CD8-positive, alpha-beta memory T cell (primary cell): ENCODE measurements around the gene SSPN. TPM values are rescaled to one million over a fixed set of nuclear protein-coding genes. Genes with fewer than 3 reads are reported as not detected.

ENCODE experiments used
- CTCF ChIA-PET: fragments of 350-600 bp; sonication (Branson Sonifier 250); formaldehyde crosslinking; loops from one replicate; lab custom pipeline; 2021; ENCODE audit warnings: antibody characterized with exemption; lab: Charles Lee
- POLR2A ChIA-PET: fragments of 350-600 bp; sonication (Branson Sonifier 250); formaldehyde crosslinking; loops from one replicate; lab custom pipeline; 2021; ENCODE audit warnings: antibody characterized with exemption; lab: Charles Lee
- DNase-seq, 5 donors: peaks; one replicate each; pipeline versions ENCODE4 v3.0.0 to v3.0.0-alpha.2; 2020 to 2022; ENCODE audit warnings: mixed read lengths in 1 of 5
- H3K27ac ChIP-seq: one replicate; pipeline ENCODE4 v1.7.0; 2013; ENCODE audit warnings: low read depth, mild to moderate bottlenecking, low read length, moderate library complexity
- H3K27me3 ChIP-seq: 2 replicates; pipeline ENCODE4 v1.7.0; 2013; ENCODE audit warnings: low read length, mild to moderate bottlenecking; ENCODE audit not compliant: insufficient read depth, poor library complexity, severe bottlenecking
- H3K36me3 ChIP-seq: 2 replicates; pipeline ENCODE4 v1.7.0; 2013; ENCODE audit warnings: mild to moderate bottlenecking, low read length, moderate library complexity; ENCODE audit not compliant: insufficient read depth
- H3K4me1 ChIP-seq: 2 replicates; pipeline ENCODE4 v1.7.0; 2013; ENCODE audit warnings: mild to moderate bottlenecking, low read length, moderate library complexity; ENCODE audit not compliant: insufficient read depth
- H3K4me3 ChIP-seq: 2 replicates; pipeline ENCODE4 v1.7.0; 2013; ENCODE audit warnings: mild to moderate bottlenecking, low read length
- H3K9me3 ChIP-seq: 2 replicates; pipeline ENCODE4 v1.7.0; 2013; ENCODE audit warnings: mild to moderate bottlenecking, low read length
- H3K27ac Mint-ChIP-seq, 8 donors: one replicate each; pipeline ENCODE4 v1.8.0; 2020 to 2021; ENCODE audit warnings: mixed read lengths in 8 of 8, mild to moderate bottlenecking in 6 of 8, inconsistent platforms in 3 of 8, moderate library complexity in 3 of 8
- H3K27me3 Mint-ChIP-seq, 2 donors: one replicate each; pipeline ENCODE4 v1.8.0; 2020 to 2021; ENCODE audit warnings: mixed read lengths in 2 of 2, mild to moderate bottlenecking in 1 of 2, moderate library complexity in 1 of 2
- H3K36me3 Mint-ChIP-seq, 3 donors: one replicate each; pipeline ENCODE4 v1.8.0; 2020 to 2021; ENCODE audit warnings: mixed read lengths in 3 of 3, inconsistent platforms in 1 of 3, mild to moderate bottlenecking in 1 of 3
- H3K4me1 Mint-ChIP-seq, 3 donors: one replicate each; pipeline ENCODE4 v1.8.0; 2020 to 2021; ENCODE audit warnings: mixed read lengths in 3 of 3, inconsistent platforms in 1 of 3, mild to moderate bottlenecking in 1 of 3
- H3K4me3 Mint-ChIP-seq, 7 donors: one replicate each; pipeline ENCODE4 v1.8.0; 2020 to 2021; ENCODE audit warnings: mixed read lengths in 7 of 7, mild to moderate bottlenecking in 6 of 7, moderate library complexity in 4 of 7, inconsistent platforms in 2 of 7
- H3K9me3 Mint-ChIP-seq, 5 donors: one replicate each; pipeline ENCODE4 v1.8.0; 2020 to 2022; ENCODE audit warnings: mixed read lengths in 5 of 5, mild to moderate bottlenecking in 3 of 5, moderate library complexity in 2 of 5, inconsistent platforms in 1 of 5
- polyA plus RNA-seq: library from polyadenylated mRNA; unstranded; fragments of 300-500 nt; fragmentation: Illumina TruSeq; gene quantifications from one replicate; pipeline ENCODE4 v1.2.3, GENCODE V29; 2021
- total RNA-seq, 2 experiments: library from RNA; stranded (reverse); gene quantifications; one replicate each; pipeline ENCODE4 v1.2.3, GENCODE V29; 2021

Gene SSPN
- total and polyA plus RNA-seq, 3 experiments from 2014 or later: not detected

- Histone ChIP-seq H3K4me1 (no peaks in the 10 kb centered on the region), H3K27ac (peak overlapping the region; percentile 57), H3K27me3 (no peaks in the 10 kb centered on the region), H3K36me3 (no peaks in the 10 kb centered on the region), H3K4me3 (no peak overlapping the region), H3K9me3 (no peaks in the 10 kb centered on the region)
- DNase-seq: no peak
- H3K4me1 Mint-ChIP-seq: no peaks in the 10 kb centered on the region
- no peak overlapping the region for H3K27ac Mint-ChIP-seq
- ChIA-PET POLR2A (no interaction called here), CTCF (interaction anchor here (1.7 kb wide), 1 partner anchor 10 kb away, joined by 4 read pairs; no protein-coding TSS in a partner anchor)
- H3K4me3 Mint-ChIP-seq: no peak overlapping the region
- no peaks in the 10 kb centered on the region for H3K27me3 Mint-ChIP-seq
- H3K36me3 Mint-ChIP-seq: no peaks in the 10 kb centered on the region
- H3K9me3 Mint-ChIP-seq: no peaks in the 10 kb centered on the region
Measured at GRCh38 chr12:26275313-26276131, 80.1 kb downstream of the SSPN start.

DNA sequence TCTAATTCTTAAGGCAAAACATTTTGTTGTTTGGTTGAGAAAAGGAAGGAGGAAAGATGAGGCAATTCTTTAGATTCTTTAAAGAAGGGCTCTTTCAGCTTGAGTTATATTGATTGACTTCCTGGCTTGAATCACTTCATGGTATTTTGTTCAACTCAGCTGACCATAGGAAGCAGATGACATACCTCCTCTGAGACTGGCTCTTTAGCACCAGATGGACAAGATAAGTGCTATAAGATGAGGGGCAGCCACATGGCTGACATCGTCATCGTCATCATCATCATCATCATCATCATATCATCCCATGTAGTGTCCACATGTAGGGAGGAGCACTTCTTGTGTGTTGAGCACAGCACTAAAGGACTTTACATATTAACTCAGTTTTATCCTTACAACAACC, 81.3 kb downstream of the SSPN start:
- Histone ChIP-seq H3K4me1 (no peaks in the 10 kb centered on the region), H3K27ac (no peak overlapping the region), H3K4me3 (no peak overlapping the region), H3K27me3 (no peaks in the 10 kb centered on the region), H3K9me3 (no peaks in the 10 kb centered on the region), H3K36me3 (no peaks in the 10 kb centered on the region)
- Mint-ChIP-seq H3K27me3 (no peaks in the 10 kb centered on the region), H3K4me3 (no peak overlapping the region), H3K9me3 (no peaks in the 10 kb centered on the region), H3K36me3 (no peaks in the 10 kb centered on the region), H3K27ac (no peak overlapping the region), H3K4me1 (no peaks in the 10 kb centered on the region)
- ChIA-PET POLR2A (no interaction called here), CTCF (interaction anchor here (1.1 kb wide), 1 partner anchor 8 kb away, joined by 3 read pairs; no protein-coding TSS in a partner anchor)
- no peak for DNase-seq

- no peak overlapping the region for H3K4me3 ChIP-seq
- Mint-ChIP-seq H3K4me3 (no peak overlapping the region), H3K36me3 (no peaks in the 10 kb centered on the region), H3K27ac (no peak overlapping the region), H3K9me3 (no peaks in the 10 kb centered on the region), H3K4me1 (peaks cover 0 to 5% (median 0%) of the 10 kb centered on the region in 3 donors), H3K27me3 (no peaks in the 10 kb centered on the region)
- no peaks in the 10 kb centered on the region for H3K27me3 ChIP-seq
- H3K36me3 ChIP-seq: no peaks in the 10 kb centered on the region
- no peak overlapping the region for H3K27ac ChIP-seq
- DNase-seq: no peak
- H3K9me3 ChIP-seq: no peaks in the 10 kb centered on the region
- H3K4me1 ChIP-seq: no peaks in the 10 kb centered on the region
- POLR2A ChIA-PET: no interaction called here
- CTCF ChIA-PET: interaction anchor here (1.1 kb wide), 1 partner anchor 9 kb away, joined by 3 read pairs; no protein-coding TSS in a partner anchor
Measured at GRCh38 chr12:26277506-26278246, 82.3 kb downstream of the SSPN start.

DNA sequence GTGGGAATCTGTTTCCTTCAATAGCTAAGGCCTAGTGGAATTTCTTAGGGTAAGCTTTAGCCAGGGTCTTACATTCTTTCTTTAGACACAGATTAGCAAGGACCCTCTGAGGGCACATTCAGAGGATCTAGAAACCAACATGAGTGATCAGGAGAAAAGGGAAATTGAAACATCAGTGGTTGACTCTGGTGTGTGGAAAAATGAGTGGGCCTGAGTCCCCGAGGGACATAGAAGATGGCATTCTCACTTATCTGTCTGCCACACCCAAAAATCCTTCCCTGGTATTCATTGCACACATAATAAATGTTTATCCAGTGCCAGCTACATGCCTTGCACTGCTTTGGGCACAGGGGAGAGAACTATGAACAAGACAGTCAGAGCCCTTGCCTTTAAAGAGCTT, 82.9 kb downstream of the SSPN start:
- Mint-ChIP-seq H3K27me3 (no peaks in the 10 kb centered on the region), H3K36me3 (no peaks in the 10 kb centered on the region), H3K27ac (no peak overlapping the region), H3K4me3 (no peak overlapping the region), H3K9me3 (no peaks in the 10 kb centered on the region), H3K4me1 (peaks cover 0 to 5% (median 0%) of the 10 kb centered on the region in 3 donors)
- no peak overlapping the region for H3K4me3 ChIP-seq
- no peak overlapping the region for H3K27ac ChIP-seq
- H3K27me3 ChIP-seq: no peaks in the 10 kb centered on the region
- DNase-seq: no peak
- CTCF ChIA-PET: no interaction called here
- H3K9me3 ChIP-seq: no peaks in the 10 kb centered on the region
- H3K4me1 ChIP-seq: no peaks in the 10 kb centered on the region
- H3K36me3 ChIP-seq: no peaks in the 10 kb centered on the region
- POLR2A ChIA-PET: no interaction called here

DNA sequence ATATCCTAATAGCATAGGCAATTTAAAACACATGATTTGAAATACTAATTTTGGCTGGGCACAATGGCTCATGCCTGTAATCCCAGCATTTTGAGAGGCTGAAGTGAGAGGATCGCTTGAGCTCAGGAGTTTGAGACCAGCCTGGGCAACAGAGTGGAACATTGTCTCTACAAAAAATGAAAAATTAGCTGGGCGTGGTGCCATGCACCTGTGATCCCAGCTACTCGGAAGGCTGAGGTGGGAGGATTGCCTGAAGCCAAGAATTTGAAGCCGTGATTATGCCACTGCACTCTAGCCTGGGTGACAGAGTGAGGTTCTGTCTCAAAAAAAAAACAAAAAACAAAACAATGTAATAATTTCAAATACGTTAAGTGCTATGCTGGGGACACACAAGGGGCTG, 83.3 kb downstream of the SSPN start:
- no peaks in the 10 kb centered on the region for H3K36me3 ChIP-seq
- Mint-ChIP-seq H3K36me3 (no peaks in the 10 kb centered on the region), H3K27me3 (no peaks in the 10 kb centered on the region), H3K4me1 (peaks cover 0 to 5% (median 2%) of the 10 kb centered on the region in 3 donors), H3K9me3 (no peaks in the 10 kb centered on the region), H3K4me3 (no peak overlapping the region), H3K27ac (no peak overlapping the region)
- no peaks in the 10 kb centered on the region for H3K9me3 ChIP-seq
- ChIA-PET POLR2A (no interaction called here), CTCF (no interaction called here)
- DNase-seq: no peak
- H3K27me3 ChIP-seq: no peaks in the 10 kb centered on the region
- H3K4me1 ChIP-seq: no peaks in the 10 kb centered on the region
- no peak overlapping the region for H3K27ac ChIP-seq
- H3K4me3 ChIP-seq: no peak overlapping the region

DNA sequence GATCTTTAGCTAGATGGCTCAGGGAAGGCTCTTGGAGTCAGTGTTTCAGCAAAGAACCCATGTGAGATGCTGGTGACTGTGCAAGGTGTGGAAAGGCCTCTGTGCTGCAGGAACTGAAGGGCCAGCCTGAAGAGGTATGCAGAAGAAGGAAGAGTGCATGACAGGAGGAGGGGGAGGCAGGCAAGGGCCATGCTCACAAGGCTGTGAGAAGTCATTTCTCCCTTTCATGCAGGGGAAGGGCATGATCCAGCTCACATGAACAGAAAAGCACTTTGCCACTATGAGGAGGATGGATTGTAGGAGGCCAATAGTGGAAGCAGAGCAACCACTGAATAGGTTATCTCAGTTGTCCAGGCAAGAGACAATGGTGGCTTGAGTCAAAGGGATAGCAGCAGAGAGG, 83.7 kb downstream of the SSPN start:
- Mint-ChIP-seq H3K36me3 (no peaks in the 10 kb centered on the region), H3K4me1 (peaks cover 0 to 5% (median 4%) of the 10 kb centered on the region in 3 donors), H3K4me3 (no peak overlapping the region), H3K9me3 (no peaks in the 10 kb centered on the region), H3K27me3 (no peaks in the 10 kb centered on the region), H3K27ac (no peak overlapping the region)
- no peaks in the 10 kb centered on the region for H3K4me1 ChIP-seq
- H3K27ac ChIP-seq: no peak overlapping the region
- POLR2A ChIA-PET: no interaction called here
- H3K4me3 ChIP-seq: no peak overlapping the region
- no peak for DNase-seq
- H3K27me3 ChIP-seq: no peaks in the 10 kb centered on the region
- CTCF ChIA-PET: no interaction called here
- H3K36me3 ChIP-seq: no peaks in the 10 kb centered on the region
- no peaks in the 10 kb centered on the region for H3K9me3 ChIP-seq

- no peak overlapping the region for H3K27ac ChIP-seq
- no peaks in the 10 kb centered on the region for H3K36me3 ChIP-seq
- Mint-ChIP-seq H3K36me3 (no peaks in the 10 kb centered on the region), H3K27me3 (no peaks in the 10 kb centered on the region), H3K4me3 (no peak overlapping the region), H3K27ac (no peak overlapping the region), H3K9me3 (no peaks in the 10 kb centered on the region), H3K4me1 (peaks cover 0 to 5% (median 4%) of the 10 kb centered on the region in 3 donors)
- no peaks in the 10 kb centered on the region for H3K27me3 ChIP-seq
- no peak overlapping the region for H3K4me3 ChIP-seq
- ChIA-PET CTCF (no interaction called here), POLR2A (no interaction called here)
- H3K9me3 ChIP-seq: no peaks in the 10 kb centered on the region
- DNase-seq: no peak
- H3K4me1 ChIP-seq: no peaks in the 10 kb centered on the region
Measured at GRCh38 chr12:26279908-26280307, 84.5 kb downstream of the SSPN start.

DNA sequence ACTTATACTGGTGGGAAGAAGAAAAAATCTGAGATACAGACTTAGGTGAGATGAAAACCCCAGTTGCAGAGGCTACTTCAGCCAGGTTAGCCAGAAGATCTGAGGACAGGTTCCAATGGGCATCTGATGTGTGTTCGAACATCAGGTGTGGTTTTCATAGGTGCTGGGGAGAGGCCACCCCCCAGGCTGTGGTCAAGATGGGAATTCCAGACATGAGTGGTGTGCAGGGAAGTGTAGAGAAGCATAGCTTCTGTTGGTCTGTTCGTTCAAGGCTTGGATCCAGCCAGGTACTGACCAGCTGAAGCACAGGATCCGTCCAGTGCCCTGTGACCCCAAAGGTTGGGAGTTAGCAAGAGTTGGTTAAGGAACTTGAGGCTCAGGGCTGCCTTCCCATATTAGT, 85.5 kb downstream of the SSPN start:
- POLR2A ChIA-PET: no interaction called here
- Histone ChIP-seq H3K4me3 (no peak overlapping the region), H3K9me3 (no peaks in the 10 kb centered on the region), H3K27ac (no peak overlapping the region), H3K27me3 (no peaks in the 10 kb centered on the region), H3K4me1 (no peaks in the 10 kb centered on the region), H3K36me3 (no peaks in the 10 kb centered on the region)
- Mint-ChIP-seq H3K4me3 (no peak overlapping the region), H3K4me1 (peaks cover 0 to 5% (median 4%) of the 10 kb centered on the region in 3 donors), H3K36me3 (no peaks in the 10 kb centered on the region), H3K9me3 (no peaks in the 10 kb centered on the region), H3K27ac (peak overlapping the region in 1 of 8 donors; percentile 9), H3K27me3 (no peaks in the 10 kb centered on the region)
- CTCF ChIA-PET: no interaction called here
- DNase-seq: no peak
